GM18868 (cell line): Measurements from ENCODE around the gene FUCA2.
"Not testable (repeated sequence)": the region's sequence is repeated elsewhere in the genome, so short reads cannot be mapped to it uniquely, and the experiment has no call there.

Source experiments
- ATAC-seq: cut with Tn5 transposase; IDR thresholded peaks from one replicate; pipeline ENCODE4 v1.9.1; 2021; ENCODE audit warnings: mild to moderate bottlenecking, moderate library complexity; ENCODE audit not compliant: unreplicated experiment

The FUCA2 gene

GRCh38 chr6:143505111-143505510 is 6.4 kb downstream of the FUCA2 start:
- ATAC-seq: peak; percentile 44

- ATAC-seq: no peak
Observed at GRCh38 chr6:143504369-143504768, 7.2 kb downstream of the FUCA2 start.

- ATAC-seq: no peak
Observed at GRCh38 chr6:143501851-143502250, 9.7 kb downstream of the FUCA2 start.

- no peak for ATAC-seq
Observed at GRCh38 chr6:143498428-143498827, 13.1 kb downstream of the FUCA2 start.

GRCh38 chr6:143496974-143497373 is 14.5 kb downstream of the FUCA2 start:
- ATAC-seq: no peak

- no peak for ATAC-seq
Observed at GRCh38 chr6:143490775-143491174, 20.7 kb downstream of the FUCA2 start.

- no peak for ATAC-seq
Observed at GRCh38 chr6:143490244-143490643, 21.3 kb downstream of the FUCA2 start.

- ATAC-seq: no peak
Observed at GRCh38 chr6:143486752-143487151, 24.8 kb downstream of the FUCA2 start.

- ATAC-seq: no peak
Observed at GRCh38 chr6:143485967-143486366, 25.6 kb downstream of the FUCA2 start.

GRCh38 chr6:143482593-143482992 is 28.9 kb downstream of the FUCA2 start:
- ATAC-seq: no peak

GRCh38 chr6:143478479-143479062 is 32.9 kb downstream of the FUCA2 start:
- ATAC-seq: peak; percentile 85

- ATAC-seq: no peak
Observed at GRCh38 chr6:143476545-143476944, 35.0 kb downstream of the FUCA2 start.

- ATAC-seq: no peak
Observed at GRCh38 chr6:143471822-143472221, 39.7 kb downstream of the FUCA2 start.

- not testable (repeated sequence) for ATAC-seq
Observed at GRCh38 chr6:143468823-143469222, 42.7 kb downstream of the FUCA2 start.

- ATAC-seq: no peak
Observed at GRCh38 chr6:143468026-143468425, 43.5 kb downstream of the FUCA2 start.

GRCh38 chr6:143465546-143465945 is 46.0 kb downstream of the FUCA2 start:
- ATAC-seq: no peak

- ATAC-seq: no peak
Observed at GRCh38 chr6:143457563-143458359, 53.8 kb downstream of the FUCA2 start.

- ATAC-seq: no peak
Observed at GRCh38 chr6:143451531-143451930, 60.0 kb downstream of the FUCA2 start.

GRCh38 chr6:143450453-143451371 is 60.8 kb downstream of the FUCA2 start, which contains the start of the genes ADAT2 and PEX3:
TSS of gene ADAT2 (minus strand) at chr6:143450695. CDS start at chr6:143450658, 37 bp downstream.
TSS of gene PEX3 (plus strand) at chr6:143450805. CDS start at chr6:143451043, 238 bp downstream.
- ATAC-seq: peak; percentile 96

- ATAC-seq: no peak
Observed at GRCh38 chr6:143449714-143450452, 61.6 kb downstream of the FUCA2 start.
